GM12878 (cell line): ENCODE data around the gene OSBPL5. TPM values are rescaled to one million over a fixed set of nuclear protein-coding genes. Genes with fewer than 3 reads are reported as not detected.

Experiments used
- ATAC-seq: fragments of 200-7000 bp; cut with Tn5 transposase; 3 replicates; pipeline ENCODE4 v1.9.1; 2020; ENCODE audit warnings: mild to moderate bottlenecking, moderate library complexity
- BruUV-seq: library from RNA; stranded (reverse); fragments of 400-500 nt; replicated peaks from 2 replicates; lab custom pipeline; 2021; lab: Mats Ljungman, UMichigan
- CTCF ChIA-PET: fragments of 300-600 bp; sonication (Branson Sonifier 250); formaldehyde crosslinking; extraction: SDS; loops from one replicate; lab custom pipeline; 2021; ENCODE audit warnings: inconsistent platforms; lab: Yijun Ruan, JAX
- POLR2A ChIA-PET: fragments of 350-600 bp; formaldehyde crosslinking; extraction: SDS; loops from one replicate; lab custom pipeline; 2021; ENCODE audit warnings: inconsistent platforms; lab: Charles Lee
- RAD21 ChIA-PET: fragments of 300-600 bp; sonication (Branson Sonifier 250); formaldehyde crosslinking; loops from one replicate; lab custom pipeline; 2023; ENCODE audit warnings: antibody characterized with exemption; ENCODE audit not compliant: unreplicated experiment; lab: Charles Lee
- SMC1A ChIA-PET: fragments of 300-600 bp; sonication (Branson Sonifier 250); formaldehyde crosslinking; loops from one replicate; lab custom pipeline; 2023; ENCODE audit not compliant: unreplicated experiment, uncharacterized antibody; lab: Charles Lee
- DNase-seq: peaks from one replicate; pipeline ENCODE4 v3.0.0-alpha.2; 2011; ENCODE audit warnings: low read depth, low spot score
- FAIRE-seq: peaks from 3 replicates; lab custom pipeline; 2011; peaks lifted over from hg19 to GRCh38; lab: Jason Lieb, UNC
- H2AFZ ChIP-seq: 2 replicates; pipeline ENCODE4 v1.6.0; 2011; ENCODE audit warnings: low read depth, low read length, control low read depth; ENCODE audit not compliant: control insufficient read depth
- H3K27ac ChIP-seq: 2 replicates; pipeline ENCODE4 v1.5.1; 2011; ENCODE audit warnings: control low read depth; ENCODE audit not compliant: control insufficient read depth, insufficient read depth
- H3K27me3 ChIP-seq, 2 experiments: replicated peaks in 1 of 2; 2 replicates each; pipeline versions ENCODE4 v1.6.0 to v1.6.1; 2011; ENCODE audit warnings: low read length in 1 of 2; ENCODE audit not compliant: control insufficient read depth in 2 of 2, insufficient read depth in 2 of 2
- H3K36me3 ChIP-seq, 2 experiments: 2 replicates each; pipeline ENCODE4 v1.5.1; 2011; ENCODE audit warnings: low read length in 1 of 2; ENCODE audit not compliant: control insufficient read depth in 2 of 2, insufficient read depth in 2 of 2
- H3K4me1 ChIP-seq: 2 replicates; pipeline ENCODE4 v1.6.1; 2011; ENCODE audit warnings: mild to moderate bottlenecking, low read length, moderate library complexity, mixed read lengths; ENCODE audit not compliant: control insufficient read depth, insufficient read depth
- H3K4me2 ChIP-seq: 2 replicates; pipeline ENCODE4 v1.6.0; 2011; ENCODE audit warnings: control low read depth; ENCODE audit not compliant: control insufficient read depth, insufficient read depth
- H3K4me3 ChIP-seq: fragments of 200-600 bp; sonication (generic); 2 replicates; pipeline ENCODE4 v1.5.1; 2016
- H3K79me2 ChIP-seq: 2 replicates; pipeline ENCODE4 v1.6.0; 2011; ENCODE audit warnings: low read length; ENCODE audit not compliant: control insufficient read depth, insufficient read depth
- H3K9ac ChIP-seq: 2 replicates; pipeline ENCODE4 v1.8.0; 2011; ENCODE audit warnings: low read length, control low read depth, mixed read lengths; ENCODE audit not compliant: control insufficient read depth, insufficient read depth
- H3K9me3 ChIP-seq: replicated peaks from 3 replicates; pipeline ENCODE4 v1.5.1; 2011; ENCODE audit warnings: mild to moderate bottlenecking, low read length; ENCODE audit not compliant: control insufficient read depth, insufficient read depth
- H4K20me1 ChIP-seq: 2 replicates; pipeline ENCODE4 v1.6.0; 2011; ENCODE audit not compliant: control insufficient read depth, insufficient read depth
- BCL11A ChIP-seq: IDR thresholded peaks from 2 replicates; pipeline ENCODE4 v1.6.1; 2011; ENCODE audit warnings: low read depth, low read length
- CBX5 ChIP-seq: sonication (generic); IDR thresholded peaks from 2 replicates; pipeline ENCODE4 v1.6.1; 2016; ENCODE audit warnings: low read depth, moderate library complexity, mild to moderate bottlenecking, inconsistent platforms
- HDAC2 ChIP-seq: fragments of 200-600 bp; sonication (generic); IDR thresholded peaks from 2 replicates; pipeline ENCODE4 v1.6.1; 2017
- SIX5 ChIP-seq: IDR thresholded peaks from 2 replicates; pipeline ENCODE4 v1.6.1; 2011; ENCODE audit warnings: mild to moderate bottlenecking, low read depth, low read length, moderate library complexity; ENCODE audit not compliant: severe bottlenecking
- SMARCA5 ChIP-seq: fragments of 450-650 bp; IDR thresholded peaks from 2 replicates; pipeline ENCODE4 v1.6.1; 2017; ENCODE audit warnings: mild to moderate bottlenecking
- SUZ12 ChIP-seq: fragments of 200-600 bp; sonication (generic); IDR thresholded peaks from one replicate; pipeline ENCODE4 v1.6.1; 2018; ENCODE audit warnings: antibody characterized with exemption, mild to moderate bottlenecking; ENCODE audit not compliant: unreplicated experiment
- TAF1 ChIP-seq: IDR thresholded peaks from 2 replicates; pipeline ENCODE4 v1.6.1; 2011; ENCODE audit warnings: mild to moderate bottlenecking, low read depth, low read length, borderline replicate concordance
- TCF7 ChIP-seq: IDR thresholded peaks from 2 replicates; pipeline ENCODE4 v1.6.1; 2014; ENCODE audit warnings: antibody characterized with exemption, borderline replicate concordance
- USF1 ChIP-seq: IDR thresholded peaks from 2 replicates; pipeline ENCODE4 v1.6.1; 2011; ENCODE audit warnings: borderline replicate concordance, low read depth, mild to moderate bottlenecking, moderate library complexity, mixed read lengths, low read length; ENCODE audit not compliant: insufficient read depth; ENCODE audit errors: extremely low read length
- ZBTB4 ChIP-seq: fragments of 450-650 bp; formaldehyde crosslinking; IDR thresholded peaks from 2 replicates; pipeline ENCODE4 v1.4.0; 2022; ENCODE audit warnings: mild to moderate bottlenecking, moderate library complexity
- WGBS: methylation state at CpG from one replicate; pipeline ENCODE4 v1.1.6; 2016; ENCODE audit warnings: low lambda C conversion rate; ENCODE audit not compliant: insufficient replicate concordance, insufficient coverage; ENCODE audit errors: missing lambda C conversion rate; 5-methylcytosine and 5-hydroxymethylcytosine counted together
- in situ Hi-C: fragments of 300-500 bp; cut with MboI; formaldehyde crosslinking; loops from 9 replicates; pipeline ENCODE4 v1.14.3; 2018; ENCODE audit warnings: mixed read lengths
- intact Hi-C: fragments of 100-400 bp; cut with micrococcal nuclease; formaldehyde crosslinking; loops from one replicate; pipeline ENCODE4 v1.14.2; 2022; ENCODE audit not compliant: unreplicated experiment
- polyA plus RNA-seq, 11 experiments: library from polyadenylated mRNA; depleted of rRNA in 4 of 11; unstranded in 6 of 11; stranded (reverse) in 5 of 11; fragments of >200 nt; fragmentation: Nextera tagmentation in 4 of 11; fragmentation: Illumina TruSeq in 1 of 11; extraction: Ambion mirVana in 4 of 11; extraction: Trizol in 1 of 11; gene quantifications; 1 replicate in 1 of 11; 2 replicates in 10 of 11; pipeline versions ENCODE4 v1.2.1 to v1.2.3, GENCODE V29; 2011 to 2016; ENCODE audit warnings: inconsistent platforms in 2 of 11, missing spikeins in 2 of 11, low read depth in 1 of 11
- total RNA-seq, 4 experiments: library from RNA; depleted of rRNA in 3 of 4; stranded (reverse); fragments of >200 nt in 3 of 4; fragmentation: Illumina TruSeq in 1 of 4; extraction: Trizol in 1 of 4; gene quantifications; 2 replicates each; pipeline versions ENCODE4 v1.2.1 to v1.2.3, GENCODE V29; 2013 to 2021
- TF ChIP-seq, protein P1 (sequence below): fragments of 450-650 bp; formaldehyde crosslinking; IDR thresholded peaks from 2 replicates; pipeline ENCODE4 v1.4.0; 2020; ENCODE audit warnings: mild to moderate bottlenecking, moderate library complexity
- TF ChIP-seq, protein P2 (sequence below): IDR thresholded peaks from 2 replicates; pipeline ENCODE4 v1.6.1; 2012; ENCODE audit warnings: mild to moderate bottlenecking, low read depth, low read length

OSBPL5 gene
- total and polyA plus RNA-seq, 10 of the 15 experiments (the other 5 are each of a cell fraction or from before 2014, with no cell fraction given): not detected

- no peak overlapping the region for H3K4me2 ChIP-seq
- H3K27ac ChIP-seq: no peak overlapping the region
- intact Hi-C loops: no loop called here
- H3K79me2 ChIP-seq: no peaks in the 10 kb centered on the region
- ChIA-PET CTCF (no interaction called here), POLR2A (no interaction called here), RAD21 (no interaction called here), SMC1A (no interaction called here)
- no peak overlapping the region for H3K4me3 ChIP-seq
- no peak for FAIRE-seq
- no peaks in the 10 kb centered on the region for H3K36me3 ChIP-seq
- H2AFZ ChIP-seq: no peak overlapping the region
- no peaks in the 10 kb centered on the region; the same call in 2 of the 3 replicates for H3K9me3 ChIP-seq
- DNase-seq: no peak
- H3K27me3 ChIP-seq: peaks cover 0 to 4% of the 10 kb centered on the region in 2 experiments; a peak in 3 of 4 replicates
- H4K20me1 ChIP-seq: no peaks in the 10 kb centered on the region
- TF ChIP-seq TCF7: no peak
- no peak for TF ChIP-seq SMARCA5
- TF ChIP-seq CBX5: no peak
- no peak for TF ChIP-seq ZBTB4 (CRISPR knock-in tag)
- TF ChIP-seq USF1: no peak
- TF ChIP-seq TAF1: no peak
- TF ChIP-seq SIX5: no peak
- TF ChIP-seq, protein P1, sequence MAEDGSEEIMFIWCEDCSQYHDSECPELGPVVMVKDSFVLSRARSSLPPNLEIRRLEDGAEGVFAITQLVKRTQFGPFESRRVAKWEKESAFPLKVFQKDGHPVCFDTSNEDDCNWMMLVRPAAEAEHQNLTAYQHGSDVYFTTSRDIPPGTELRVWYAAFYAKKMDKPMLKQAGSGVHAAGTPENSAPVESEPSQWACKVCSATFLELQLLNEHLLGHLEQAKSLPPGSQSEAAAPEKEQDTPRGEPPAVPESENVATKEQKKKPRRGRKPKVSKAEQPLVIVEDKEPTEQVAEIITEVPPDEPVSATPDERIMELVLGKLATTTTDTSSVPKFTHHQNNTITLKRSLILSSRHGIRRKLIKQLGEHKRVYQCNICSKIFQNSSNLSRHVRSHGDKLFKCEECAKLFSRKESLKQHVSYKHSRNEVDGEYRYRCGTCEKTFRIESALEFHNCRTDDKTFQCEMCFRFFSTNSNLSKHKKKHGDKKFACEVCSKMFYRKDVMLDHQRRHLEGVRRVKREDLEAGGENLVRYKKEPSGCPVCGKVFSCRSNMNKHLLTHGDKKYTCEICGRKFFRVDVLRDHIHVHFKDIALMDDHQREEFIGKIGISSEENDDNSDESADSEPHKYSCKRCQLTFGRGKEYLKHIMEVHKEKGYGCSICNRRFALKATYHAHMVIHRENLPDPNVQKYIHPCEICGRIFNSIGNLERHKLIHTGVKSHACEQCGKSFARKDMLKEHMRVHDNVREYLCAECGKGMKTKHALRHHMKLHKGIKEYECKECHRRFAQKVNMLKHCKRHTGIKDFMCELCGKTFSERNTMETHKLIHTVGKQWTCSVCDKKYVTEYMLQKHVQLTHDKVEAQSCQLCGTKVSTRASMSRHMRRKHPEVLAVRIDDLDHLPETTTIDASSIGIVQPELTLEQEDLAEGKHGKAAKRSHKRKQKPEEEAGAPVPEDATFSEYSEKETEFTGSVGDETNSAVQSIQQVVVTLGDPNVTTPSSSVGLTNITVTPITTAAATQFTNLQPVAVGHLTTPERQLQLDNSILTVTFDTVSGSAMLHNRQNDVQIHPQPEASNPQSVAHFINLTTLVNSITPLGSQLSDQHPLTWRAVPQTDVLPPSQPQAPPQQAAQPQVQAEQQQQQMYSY (CRISPR knock-in tag): no peak
- no peak for TF ChIP-seq SUZ12
- TF ChIP-seq HDAC2: no peak
- TF ChIP-seq BCL11A: no peak
- TF ChIP-seq, protein P2, sequence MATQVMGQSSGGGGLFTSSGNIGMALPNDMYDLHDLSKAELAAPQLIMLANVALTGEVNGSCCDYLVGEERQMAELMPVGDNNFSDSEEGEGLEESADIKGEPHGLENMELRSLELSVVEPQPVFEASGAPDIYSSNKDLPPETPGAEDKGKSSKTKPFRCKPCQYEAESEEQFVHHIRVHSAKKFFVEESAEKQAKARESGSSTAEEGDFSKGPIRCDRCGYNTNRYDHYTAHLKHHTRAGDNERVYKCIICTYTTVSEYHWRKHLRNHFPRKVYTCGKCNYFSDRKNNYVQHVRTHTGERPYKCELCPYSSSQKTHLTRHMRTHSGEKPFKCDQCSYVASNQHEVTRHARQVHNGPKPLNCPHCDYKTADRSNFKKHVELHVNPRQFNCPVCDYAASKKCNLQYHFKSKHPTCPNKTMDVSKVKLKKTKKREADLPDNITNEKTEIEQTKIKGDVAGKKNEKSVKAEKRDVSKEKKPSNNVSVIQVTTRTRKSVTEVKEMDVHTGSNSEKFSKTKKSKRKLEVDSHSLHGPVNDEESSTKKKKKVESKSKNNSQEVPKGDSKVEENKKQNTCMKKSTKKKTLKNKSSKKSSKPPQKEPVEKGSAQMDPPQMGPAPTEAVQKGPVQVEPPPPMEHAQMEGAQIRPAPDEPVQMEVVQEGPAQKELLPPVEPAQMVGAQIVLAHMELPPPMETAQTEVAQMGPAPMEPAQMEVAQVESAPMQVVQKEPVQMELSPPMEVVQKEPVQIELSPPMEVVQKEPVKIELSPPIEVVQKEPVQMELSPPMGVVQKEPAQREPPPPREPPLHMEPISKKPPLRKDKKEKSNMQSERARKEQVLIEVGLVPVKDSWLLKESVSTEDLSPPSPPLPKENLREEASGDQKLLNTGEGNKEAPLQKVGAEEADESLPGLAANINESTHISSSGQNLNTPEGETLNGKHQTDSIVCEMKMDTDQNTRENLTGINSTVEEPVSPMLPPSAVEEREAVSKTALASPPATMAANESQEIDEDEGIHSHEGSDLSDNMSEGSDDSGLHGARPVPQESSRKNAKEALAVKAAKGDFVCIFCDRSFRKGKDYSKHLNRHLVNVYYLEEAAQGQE: no peak
- H3K9ac ChIP-seq: no peak overlapping the region
- no TSS peak for BruUV-seq
- H3K4me1 ChIP-seq: no peaks in the 10 kb centered on the region
- no peak for ATAC-seq
- 43% methylated on average over 12 of the region's 12 CpGs for WGBS
- in situ Hi-C loops: no loop called here
Measured at GRCh38 chr11:3171931-3172560, 6.9 kb upstream of the OSBPL5 start.
